NT2/D1 (cell line): ENCODE measurements around the gene DMRT2.

ENCODE experiments used
- SUZ12 ChIP-seq: IDR thresholded peaks from 2 replicates; pipeline ENCODE4 v1.6.1; 2011; ENCODE audit not compliant: insufficient read length, insufficient read depth; ENCODE audit errors: extremely low read depth
- YY1 ChIP-seq: IDR thresholded peaks from 2 replicates; pipeline ENCODE4 v1.6.1; 2011; ENCODE audit not compliant: insufficient read length, insufficient read depth
- ZNF274 ChIP-seq: IDR thresholded peaks from 2 replicates; pipeline ENCODE4 v1.6.1; 2011; ENCODE audit warnings: mild to moderate bottlenecking, low read depth, low read length

DNA sequence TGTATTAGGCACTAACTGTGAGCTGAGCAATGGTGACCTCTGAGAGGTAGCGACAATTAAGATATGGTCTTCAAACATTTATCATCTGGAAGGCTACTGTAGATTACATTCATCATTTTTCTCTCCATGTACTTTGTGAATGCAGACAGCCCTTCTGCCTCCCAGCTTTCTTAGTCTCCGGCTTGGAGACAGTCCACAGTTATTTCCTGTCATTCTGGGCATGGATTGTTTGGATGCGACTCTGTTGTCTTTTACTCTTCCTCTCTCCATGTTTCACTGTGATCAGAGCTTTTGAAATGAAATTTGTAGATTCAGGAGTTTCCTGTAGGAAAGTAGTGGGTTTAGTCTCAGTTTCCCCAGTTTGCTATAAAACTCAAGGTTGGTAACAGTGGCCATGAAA lies 20.5 kb downstream of the DMRT2 start:
- TF ChIP-seq ZNF274 = no peak
- no peak for TF ChIP-seq YY1
- no peak for TF ChIP-seq SUZ12
